IMR-90 (cell line): ENCODE measurements around the gene TNNT1.

Experiments used
- BHLHE40 ChIP-seq: fragments of 150-350 bp; IDR thresholded peaks from 2 replicates; pipeline ENCODE4 v1.6.1; 2016; ENCODE audit warnings: mild to moderate bottlenecking, low read depth, low read length
- CHD1 ChIP-seq: IDR thresholded peaks from 2 replicates; pipeline ENCODE4 v1.6.1; 2012; ENCODE audit warnings: low read depth, low read length, improper control_type of control experiment
- MAFK ChIP-seq: IDR thresholded peaks from 2 replicates; pipeline ENCODE4 v1.6.1; 2012; ENCODE audit warnings: low read depth, low read length, improper control_type of control experiment
- NFE2L2 ChIP-seq: fragments of 150-350 bp; IDR thresholded peaks from 2 replicates; pipeline ENCODE4 v1.6.1; 2016; ENCODE audit warnings: low read depth, mild to moderate bottlenecking, low read length
- POLR2A ChIP-seq: IDR thresholded peaks from 2 replicates; pipeline ENCODE4 v1.6.1; 2012; ENCODE audit warnings: mild to moderate bottlenecking, low read depth, low read length
- RAD21 ChIP-seq: IDR thresholded peaks from 2 replicates; pipeline ENCODE4 v1.6.1; 2012; ENCODE audit warnings: low read length, improper control_type of control experiment
- RCOR1 ChIP-seq: IDR thresholded peaks from 2 replicates; pipeline ENCODE4 v1.6.1; 2012; ENCODE audit warnings: mild to moderate bottlenecking, low read length, improper control_type of control experiment; ENCODE audit not compliant: insufficient replicate concordance
- RFX5 ChIP-seq: IDR thresholded peaks from 2 replicates; pipeline ENCODE4 v1.8.0; 2012; ENCODE audit warnings: low read depth, mild to moderate bottlenecking, low read length, moderate library complexity
- SMC3 ChIP-seq: fragments of 150-350 bp; IDR thresholded peaks from 2 replicates; pipeline ENCODE4 v1.6.1; 2016; ENCODE audit warnings: low read depth, mild to moderate bottlenecking, antibody characterized with exemption, low read length, moderate library complexity
- TF ChIP-seq, protein P1 (sequence below): conservative IDR thresholded peaks from 2 replicates; pipeline ENCODE4 v1.5.1; 2012; ENCODE audit warnings: mild to moderate bottlenecking, low read depth, low read length, improper control_type of control experiment

- no peak for TF ChIP-seq RAD21
- TF ChIP-seq, protein P1, sequence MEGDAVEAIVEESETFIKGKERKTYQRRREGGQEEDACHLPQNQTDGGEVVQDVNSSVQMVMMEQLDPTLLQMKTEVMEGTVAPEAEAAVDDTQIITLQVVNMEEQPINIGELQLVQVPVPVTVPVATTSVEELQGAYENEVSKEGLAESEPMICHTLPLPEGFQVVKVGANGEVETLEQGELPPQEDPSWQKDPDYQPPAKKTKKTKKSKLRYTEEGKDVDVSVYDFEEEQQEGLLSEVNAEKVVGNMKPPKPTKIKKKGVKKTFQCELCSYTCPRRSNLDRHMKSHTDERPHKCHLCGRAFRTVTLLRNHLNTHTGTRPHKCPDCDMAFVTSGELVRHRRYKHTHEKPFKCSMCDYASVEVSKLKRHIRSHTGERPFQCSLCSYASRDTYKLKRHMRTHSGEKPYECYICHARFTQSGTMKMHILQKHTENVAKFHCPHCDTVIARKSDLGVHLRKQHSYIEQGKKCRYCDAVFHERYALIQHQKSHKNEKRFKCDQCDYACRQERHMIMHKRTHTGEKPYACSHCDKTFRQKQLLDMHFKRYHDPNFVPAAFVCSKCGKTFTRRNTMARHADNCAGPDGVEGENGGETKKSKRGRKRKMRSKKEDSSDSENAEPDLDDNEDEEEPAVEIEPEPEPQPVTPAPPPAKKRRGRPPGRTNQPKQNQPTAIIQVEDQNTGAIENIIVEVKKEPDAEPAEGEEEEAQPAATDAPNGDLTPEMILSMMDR = no peak
- no peak for TF ChIP-seq POLR2A
- no peak for TF ChIP-seq RCOR1
- TF ChIP-seq NFE2L2 = no peak
- TF ChIP-seq MAFK = no peak
- no peak for TF ChIP-seq SMC3
- TF ChIP-seq CHD1 = no peak
- TF ChIP-seq RFX5 = no peak
- TF ChIP-seq BHLHE40 = no peak
Observed at GRCh38 chr19:55084416-55084815, 64.6 kb downstream of the TNNT1 start.
